A673 (cell line): ENCODE results near the gene HDGFL3. TPM values are rescaled to one million over a fixed set of nuclear protein-coding genes. Genes with fewer than 3 reads are reported as not detected.

Experiments used
- BruUV-seq: library from RNA; stranded (reverse); fragments of 400-500 nt; replicated peaks from 2 replicates; lab custom pipeline; 2021; lab: Mats Ljungman, UMichigan
- CTCF ChIA-PET: fragments of 300-600 bp; sonication (Branson Sonifier 250); formaldehyde crosslinking; loops from one replicate; lab custom pipeline; 2022; ENCODE audit warnings: antibody characterized with exemption; lab: Charles Lee
- POLR2A ChIA-PET: fragments of 300-600 bp; sonication (Branson Sonifier 250); formaldehyde crosslinking; loops from one replicate; lab custom pipeline; 2022; ENCODE audit warnings: antibody characterized with exemption; ENCODE audit not compliant: low non-redundant PET; lab: Charles Lee
- DNase-seq: peaks from one replicate; pipeline ENCODE4 v3.0.0-alpha.2; 2015; ENCODE audit warnings: low spot score
- H3K27ac ChIP-seq: fragments of 200-600 bp; sonication (generic); 2 replicates; pipeline ENCODE4 v1.5.1; 2016; ENCODE audit warnings: mixed run types, low read depth, mild to moderate bottlenecking, mixed read lengths, antibody characterized with exemption, low read length; ENCODE audit not compliant: poor library complexity, severe bottlenecking
- H3K27me3 ChIP-seq: fragments of 200-600 bp; sonication (generic); replicated peaks from 2 replicates; pipeline ENCODE4 v1.6.1; 2017; ENCODE audit warnings: mixed run types, low read depth, mild to moderate bottlenecking, mixed read lengths, antibody characterized with exemption, low read length; ENCODE audit not compliant: insufficient read depth, poor library complexity
- H3K36me3 ChIP-seq: fragments of 200-600 bp; sonication (generic); 2 replicates; pipeline ENCODE4 v1.6.1; 2016; ENCODE audit warnings: mixed run types, mild to moderate bottlenecking, mixed read lengths, antibody characterized with exemption, low read length; ENCODE audit not compliant: insufficient read depth, poor library complexity, severe bottlenecking
- H3K4me1 ChIP-seq: fragments of 200-600 bp; sonication (generic); 2 replicates; pipeline ENCODE4 v1.6.1; 2017; ENCODE audit warnings: mixed run types, mild to moderate bottlenecking, mixed read lengths, antibody characterized with exemption, low read length; ENCODE audit not compliant: insufficient read depth, poor library complexity, severe bottlenecking
- H3K4me3 ChIP-seq: fragments of 200-600 bp; sonication (generic); 2 replicates; pipeline ENCODE4 v1.5.1; 2016; ENCODE audit warnings: low read depth, mixed run types, mild to moderate bottlenecking, mixed read lengths, low read length; ENCODE audit not compliant: poor library complexity, severe bottlenecking
- H3K9me3 ChIP-seq: fragments of 200-600 bp; sonication (generic); 2 replicates; pipeline ENCODE4 v1.6.1; 2016; ENCODE audit warnings: mixed run types, low read depth, mild to moderate bottlenecking, mixed read lengths, antibody characterized with exemption, low read length; ENCODE audit not compliant: poor library complexity, severe bottlenecking
- CTCF ChIP-seq: fragments of 300-800, 200-600 bp; sonication (generic); conservative IDR thresholded peaks from 2 replicates; pipeline ENCODE4 v1.5.1; 2017; ENCODE audit warnings: low read depth, mild to moderate bottlenecking, antibody characterized with exemption, low read length, moderate library complexity, mixed read lengths
- EZH2 ChIP-seq: fragments of 200-600 bp; sonication (generic); IDR thresholded peaks from 2 replicates; pipeline ENCODE4 v1.6.1; 2017; ENCODE audit warnings: borderline replicate concordance, low read depth, mild to moderate bottlenecking, mixed read lengths, antibody characterized with exemption, low read length; ENCODE audit not compliant: poor library complexity, severe bottlenecking
- intact Hi-C: fragments of 100-400 bp; cut with micrococcal nuclease; formaldehyde crosslinking; loops from one replicate; pipeline ENCODE4 v1.10.0; 2022; ENCODE audit not compliant: unreplicated experiment
- total RNA-seq: library from RNA; stranded (reverse); gene quantifications from 2 replicates; pipeline ENCODE4 v1.2.3, GENCODE V29; 2021

HDGFL3 gene
- total RNA-seq, 1 experiment from 2014 or later: 103 TPM

- Histone ChIP-seq H3K9me3 (no peaks in the 10 kb centered on the region), H3K4me1 (no peaks in the 10 kb centered on the region), H3K4me3 (no peak overlapping the region), H3K27ac (no peak overlapping the region), H3K27me3 (peaks cover 51% of the 10 kb centered on the region), H3K36me3 (no peaks in the 10 kb centered on the region)
- no peak for DNase-seq
- intact Hi-C loops: no loop called here
- CTCF ChIA-PET: no interaction called here
- BruUV-seq: no TSS peak
- TF ChIP-seq CTCF (no peak), EZH2 (no peak)
- POLR2A ChIA-PET: interaction anchor here (0.7 kb wide), 1 partner anchor 210 kb away, joined by 3 read pairs; no protein-coding TSS in a partner anchor
Measured at GRCh38 chr15:83078712-83079111, 128.9 kb downstream of the HDGFL3 start.

Other genes with a start within 250 kb of the HDGFL3 start
- 27.4 and 28.1 TPM in 2 replicates for gene RAMAC, start 221.6 kb downstream of the HDGFL3 start, total RNA-seq
- gene C15orf40, start 196.2 kb downstream of the HDGFL3 start, total RNA-seq: 20.6 and 30.6 TPM in 2 replicates
- 56.7 and 58.3 TPM in 2 replicates for gene BTBD1, start 140.6 kb downstream of the HDGFL3 start, total RNA-seq
- gene TM6SF1, start 100.2 kb downstream of the HDGFL3 start, total RNA-seq: 1.8 and 2.4 TPM in 2 replicates
- gene BNC1, start 76.8 kb upstream of the HDGFL3 start, total RNA-seq: 0.37 and 0.46 TPM in 2 replicates
- gene SH3GL3, start 239.5 kb upstream of the HDGFL3 start, total RNA-seq: 25.6 and 32.1 TPM in 2 replicates